Loucy (cell line): ENCODE results near the gene SCRN2.

ENCODE experiments used
- EZH2phosphoT487 ChIP-seq: fragments of 200-600 bp; IDR thresholded peaks from 2 replicates; pipeline ENCODE4 v1.6.1; 2018; ENCODE audit warnings: antibody characterized with exemption, mild to moderate bottlenecking, moderate library complexity, borderline replicate concordance
- TF ChIP-seq, protein P1 (sequence below): fragments of 200-600 bp; sonication (generic); conservative IDR thresholded peaks from 2 replicates; pipeline ENCODE4 v1.5.1; 2014; ENCODE audit warnings: mild to moderate bottlenecking, antibody characterized with exemption, low read length

DNA sequence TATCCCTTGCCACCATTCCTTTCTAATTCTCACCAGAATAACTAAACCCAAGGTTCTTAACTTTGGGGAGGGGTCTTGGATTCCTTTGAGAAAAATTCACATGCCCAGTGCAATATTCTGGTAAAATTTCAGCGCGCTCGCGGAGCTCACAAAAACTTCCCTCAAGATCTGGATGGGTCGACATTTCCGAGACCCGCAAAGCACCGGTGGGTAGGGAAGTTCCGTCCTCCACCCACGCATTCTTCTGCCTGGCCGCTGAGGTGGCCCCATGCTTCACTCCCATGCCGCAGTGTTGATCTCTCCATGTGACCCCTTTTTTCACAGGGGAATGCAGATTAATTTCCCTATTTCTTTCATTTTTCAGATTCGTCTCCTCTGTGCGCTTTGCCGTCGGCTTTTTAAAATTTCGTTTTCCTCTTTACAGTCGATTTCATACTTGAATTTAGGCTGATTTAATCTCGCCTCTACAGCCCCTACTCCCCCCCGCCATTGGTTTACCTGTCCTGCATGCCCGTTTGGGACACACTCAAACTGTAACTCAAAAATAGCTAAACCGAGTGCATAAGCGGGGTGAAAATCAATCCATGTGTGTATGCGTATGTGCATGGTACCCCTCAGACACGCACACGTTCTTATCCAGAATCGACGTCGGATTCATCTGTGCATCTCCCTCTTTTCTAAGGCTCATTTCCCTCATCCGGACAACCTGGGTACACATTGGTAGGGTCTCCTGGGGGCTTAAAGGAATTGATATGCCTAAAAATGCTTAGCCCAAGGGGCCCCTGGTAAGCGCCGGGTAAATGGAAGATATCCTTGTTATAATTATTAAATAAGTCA is 11.3 kb upstream of the SCRN2 start:
- TF ChIP-seq, protein P1, sequence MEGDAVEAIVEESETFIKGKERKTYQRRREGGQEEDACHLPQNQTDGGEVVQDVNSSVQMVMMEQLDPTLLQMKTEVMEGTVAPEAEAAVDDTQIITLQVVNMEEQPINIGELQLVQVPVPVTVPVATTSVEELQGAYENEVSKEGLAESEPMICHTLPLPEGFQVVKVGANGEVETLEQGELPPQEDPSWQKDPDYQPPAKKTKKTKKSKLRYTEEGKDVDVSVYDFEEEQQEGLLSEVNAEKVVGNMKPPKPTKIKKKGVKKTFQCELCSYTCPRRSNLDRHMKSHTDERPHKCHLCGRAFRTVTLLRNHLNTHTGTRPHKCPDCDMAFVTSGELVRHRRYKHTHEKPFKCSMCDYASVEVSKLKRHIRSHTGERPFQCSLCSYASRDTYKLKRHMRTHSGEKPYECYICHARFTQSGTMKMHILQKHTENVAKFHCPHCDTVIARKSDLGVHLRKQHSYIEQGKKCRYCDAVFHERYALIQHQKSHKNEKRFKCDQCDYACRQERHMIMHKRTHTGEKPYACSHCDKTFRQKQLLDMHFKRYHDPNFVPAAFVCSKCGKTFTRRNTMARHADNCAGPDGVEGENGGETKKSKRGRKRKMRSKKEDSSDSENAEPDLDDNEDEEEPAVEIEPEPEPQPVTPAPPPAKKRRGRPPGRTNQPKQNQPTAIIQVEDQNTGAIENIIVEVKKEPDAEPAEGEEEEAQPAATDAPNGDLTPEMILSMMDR, result no peak
- TF ChIP-seq EZH2phosphoT487, result no peak
